WTC11 (cell line): ENCODE data around the gene RNF151. TPM values are rescaled to one million over a fixed set of nuclear protein-coding genes. Genes with fewer than 3 reads are reported as not detected.
A peak's percentile ranks its signal among the peaks of the same experiment; 100 is the strongest.

ENCODE experiments used
- ATAC-seq: fragments of 200-7000 bp; cut with Tn5 transposase; 2 replicates; pipeline ENCODE4 v1.10.0; 2021; ENCODE audit warnings: mild to moderate bottlenecking, moderate library complexity
- CTCF ChIA-PET: fragments of 300-600 bp; sonication (Branson Sonifier 250); formaldehyde crosslinking; loops from one replicate; lab custom pipeline; 2021; ENCODE audit warnings: antibody characterized with exemption; lab: Charles Lee
- POLR2A ChIA-PET: fragments of 350-600 bp; sonication (Branson Sonifier 250); formaldehyde crosslinking; loops from one replicate; lab custom pipeline; 2021; ENCODE audit warnings: antibody characterized with exemption; lab: Charles Lee
- DNase-seq: peaks from one replicate; pipeline ENCODE4 v3.0.0; 2021; ENCODE audit warnings: low spot score
- H3K27ac Mint-ChIP-seq: 2 replicates; pipeline ENCODE4 v1.8.0; 2021; ENCODE audit warnings: mixed read lengths
- H3K27me3 Mint-ChIP-seq: 2 replicates; pipeline ENCODE4 v1.8.0; 2021; ENCODE audit warnings: low read depth, mild to moderate bottlenecking, moderate library complexity, mixed read lengths
- H3K36me3 Mint-ChIP-seq: 2 replicates; pipeline ENCODE4 v1.8.0; 2021; ENCODE audit warnings: mixed read lengths
- H3K4me1 Mint-ChIP-seq: 2 replicates; pipeline ENCODE4 v1.8.0; 2022; ENCODE audit warnings: mixed read lengths
- H3K4me3 Mint-ChIP-seq: 2 replicates; pipeline ENCODE4 v1.8.0; 2021; ENCODE audit warnings: mild to moderate bottlenecking, moderate library complexity, mixed read lengths
- H3K9me3 Mint-ChIP-seq: 2 replicates; pipeline ENCODE4 v1.8.0; 2021; ENCODE audit warnings: mixed read lengths
- ATF1 ChIP-seq: sonication (generic); formaldehyde crosslinking; IDR thresholded peaks from 2 replicates; pipeline ENCODE4 v1.8.1; 2023; ENCODE audit warnings: mild to moderate bottlenecking, moderate library complexity, missing genetic modification reagents
- CREB1 ChIP-seq: sonication (generic); formaldehyde crosslinking; IDR thresholded peaks from 2 replicates; pipeline ENCODE4 v1.8.0; 2023; ENCODE audit warnings: mild to moderate bottlenecking, missing genetic modification reagents
- ELF4 ChIP-seq: sonication (generic); formaldehyde crosslinking; IDR thresholded peaks from 2 replicates; pipeline ENCODE4 v1.8.1; 2022; ENCODE audit warnings: low read depth, mild to moderate bottlenecking, moderate library complexity, missing genetic modification reagents
- ESRRA ChIP-seq: sonication (generic); formaldehyde crosslinking; IDR thresholded peaks from 2 replicates; pipeline ENCODE4 v1.8.1; 2022; ENCODE audit warnings: mild to moderate bottlenecking, missing genetic modification reagents, borderline replicate concordance
- ETV6 ChIP-seq: sonication (generic); formaldehyde crosslinking; IDR thresholded peaks from 2 replicates; pipeline ENCODE4 v1.8.1; 2022; ENCODE audit warnings: mild to moderate bottlenecking, missing genetic modification reagents
- FOXJ3 ChIP-seq: sonication (generic); formaldehyde crosslinking; IDR thresholded peaks from 2 replicates; pipeline ENCODE4 v1.9.0; 2021; ENCODE audit warnings: missing genetic modification reagents, mild to moderate bottlenecking, borderline replicate concordance
- GTF2I ChIP-seq: fragments of 250-450 bp; sonication (Bioruptor Pico); conservative IDR thresholded peaks from 2 replicates; pipeline ENCODE4 v1.4.0; 2021; ENCODE audit warnings: mild to moderate bottlenecking
- IRF2 ChIP-seq: sonication (generic); formaldehyde crosslinking; IDR thresholded peaks from 2 replicates; pipeline ENCODE4 v1.8.0; 2022; ENCODE audit warnings: low read depth, missing genetic modification reagents, borderline replicate concordance
- JUN ChIP-seq: sonication (generic); formaldehyde crosslinking; IDR thresholded peaks from 2 replicates; pipeline ENCODE4 v1.8.0; 2023; ENCODE audit warnings: mild to moderate bottlenecking, missing genetic modification reagents
- NR2C2 ChIP-seq: sonication (generic); formaldehyde crosslinking; IDR thresholded peaks from 2 replicates; pipeline ENCODE4 v1.8.0; 2022; ENCODE audit warnings: mild to moderate bottlenecking, missing genetic modification reagents
- SMAD3 ChIP-seq: sonication (generic); formaldehyde crosslinking; IDR thresholded peaks from 2 replicates; pipeline ENCODE4 v1.8.0; 2022; ENCODE audit warnings: missing genetic modification reagents, mild to moderate bottlenecking, borderline replicate concordance
- SOX15 ChIP-seq: fragments of 250-450 bp; sonication (Bioruptor Pico); IDR thresholded peaks from 2 replicates; pipeline ENCODE4 v1.9.0; 2021; ENCODE audit warnings: mild to moderate bottlenecking
- TEAD4 ChIP-seq: sonication (generic); formaldehyde crosslinking; IDR thresholded peaks from 2 replicates; pipeline ENCODE4 v1.8.0; 2022; ENCODE audit warnings: mild to moderate bottlenecking, missing genetic modification reagents
- ZNF138 ChIP-seq: sonication (generic); formaldehyde crosslinking; conservative IDR thresholded peaks from 2 replicates; pipeline ENCODE4 v1.8.1; 2022; ENCODE audit warnings: mild to moderate bottlenecking, moderate library complexity, missing genetic modification reagents
- ZNF396 ChIP-seq: fragments of 250-450 bp; sonication (Bioruptor Pico); IDR thresholded peaks from 2 replicates; pipeline ENCODE4 v1.8.0; 2021; ENCODE audit warnings: mild to moderate bottlenecking, moderate library complexity, borderline replicate concordance
- ZNF423 ChIP-seq: fragments of 250-450 bp; sonication (Bioruptor Pico); IDR thresholded peaks from 2 replicates; pipeline ENCODE4 v2.1.2; 2022; ENCODE audit warnings: mild to moderate bottlenecking, moderate library complexity
- total RNA-seq: library from RNA; stranded (reverse); gene quantifications from 3 replicates; pipeline ENCODE4 v1.2.3, GENCODE V29; 2021
- TF ChIP-seq, protein P1 (sequence below): sonication (generic); formaldehyde crosslinking; IDR thresholded peaks from 2 replicates; pipeline ENCODE4 v1.8.0; 2022; ENCODE audit warnings: missing genetic modification reagents
- TF ChIP-seq, protein P2 (sequence below): sonication (generic); formaldehyde crosslinking; IDR thresholded peaks from 2 replicates; pipeline ENCODE4 v1.8.0; 2022; ENCODE audit warnings: mild to moderate bottlenecking, missing genetic modification reagents
- TF ChIP-seq, protein P3 (sequence below): fragments of 250-450 bp; sonication (Bioruptor Pico); IDR thresholded peaks from 2 replicates; pipeline ENCODE4 v1.9.0; 2021; ENCODE audit warnings: mild to moderate bottlenecking
- TF ChIP-seq, protein P4 (sequence below): sonication (generic); formaldehyde crosslinking; IDR thresholded peaks from 2 replicates; pipeline ENCODE4 v1.8.1; 2023; ENCODE audit warnings: mild to moderate bottlenecking, missing genetic modification reagents
- TF ChIP-seq, protein P5 (sequence below): sonication (generic); formaldehyde crosslinking; IDR thresholded peaks from 2 replicates; pipeline ENCODE4 v1.8.0; 2023; ENCODE audit warnings: missing genetic modification reagents
- TF ChIP-seq, protein P6 (sequence below): sonication (generic); formaldehyde crosslinking; IDR thresholded peaks from 2 replicates; pipeline ENCODE4 v1.8.0; 2022; ENCODE audit warnings: mild to moderate bottlenecking, missing genetic modification reagents
- TF ChIP-seq, protein P7 (sequence below): sonication (generic); formaldehyde crosslinking; conservative IDR thresholded peaks from 2 replicates; pipeline ENCODE4 v1.8.1; 2022; ENCODE audit warnings: mild to moderate bottlenecking, missing genetic modification reagents
- TF ChIP-seq, protein P8 (sequence below): fragments of 250-450 bp; sonication (Bioruptor Pico); IDR thresholded peaks from 2 replicates; pipeline ENCODE4 v1.9.0; 2021; ENCODE audit warnings: moderate library complexity, mild to moderate bottlenecking, inconsistent platforms, borderline replicate concordance

The RNF151 gene
- total RNA-seq, 1 experiment from 2014 or later = 0.31 TPM

DNA sequence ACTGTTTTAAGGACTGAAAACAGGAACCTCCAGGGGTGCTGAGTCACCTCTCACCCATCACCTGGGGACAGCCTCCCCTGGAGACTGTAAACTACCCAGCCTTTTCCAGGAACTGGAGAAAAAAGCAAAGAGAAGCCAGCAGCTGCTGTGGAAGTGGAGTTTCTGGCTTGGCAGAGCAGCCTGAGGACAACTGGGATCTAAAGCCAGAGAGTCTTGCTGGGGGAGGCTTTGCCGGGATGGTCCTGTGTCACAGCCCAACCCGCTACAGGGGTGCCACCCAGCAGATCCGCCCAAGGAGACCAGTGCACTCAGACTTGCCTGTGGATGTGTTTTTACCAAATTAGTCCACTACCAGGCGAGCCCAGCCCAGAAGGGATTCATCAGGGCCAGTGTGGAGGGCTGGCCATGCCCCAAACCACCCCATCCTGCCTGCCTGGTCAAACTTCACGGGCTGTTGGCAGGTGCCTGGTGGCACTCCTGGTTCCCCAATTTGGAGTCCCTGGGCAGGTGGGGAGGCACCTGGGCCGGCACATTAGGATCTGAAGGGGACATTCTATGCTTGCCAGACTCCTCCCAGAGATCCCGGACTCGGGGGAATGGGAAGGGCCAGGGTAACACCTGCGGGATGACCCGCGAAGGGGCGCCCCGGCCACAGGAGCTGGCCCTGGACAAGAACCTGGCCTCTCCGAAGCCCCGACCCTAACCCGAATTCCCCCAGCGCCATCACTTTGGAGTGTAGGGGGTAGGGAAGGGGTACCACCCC is 24.4 kb upstream of the RNF151 start:
- Mint-ChIP-seq H3K4me1 (peaks cover 22% of the 10 kb centered on the region), H3K4me3 (peak overlapping the region; percentile 87), H3K27me3 (peaks cover 15% of the 10 kb centered on the region), H3K36me3 (peaks cover 12% of the 10 kb centered on the region), H3K27ac (no peak overlapping the region), H3K9me3 (no peaks in the 10 kb centered on the region)
- ChIA-PET CTCF (interaction anchor here (0.8 to 4.4 kb wide), 26 partner anchors 10 to 160 kb away, joined by 3 to 29 read pairs (median 4); partner anchors contain the start of genes NOXO1, NUBP2, RPS2 and SPSB3), POLR2A (interaction anchor here (0.5 to 1.7 kb wide), 4 partner anchors 13 to 71 kb away, joined by 3 to 19 read pairs (median 7); partner anchors contain the start of genes RPL3L and RPS2)
- ATAC-seq (no peak), DNase-seq (no peak)
- no peak for TF ChIP-seq CREB1 (CRISPR knock-in tag)
- TF ChIP-seq TEAD4 (CRISPR knock-in tag) = no peak
- TF ChIP-seq ZNF138 (CRISPR knock-in tag) = no peak
- TF ChIP-seq, protein P1, sequence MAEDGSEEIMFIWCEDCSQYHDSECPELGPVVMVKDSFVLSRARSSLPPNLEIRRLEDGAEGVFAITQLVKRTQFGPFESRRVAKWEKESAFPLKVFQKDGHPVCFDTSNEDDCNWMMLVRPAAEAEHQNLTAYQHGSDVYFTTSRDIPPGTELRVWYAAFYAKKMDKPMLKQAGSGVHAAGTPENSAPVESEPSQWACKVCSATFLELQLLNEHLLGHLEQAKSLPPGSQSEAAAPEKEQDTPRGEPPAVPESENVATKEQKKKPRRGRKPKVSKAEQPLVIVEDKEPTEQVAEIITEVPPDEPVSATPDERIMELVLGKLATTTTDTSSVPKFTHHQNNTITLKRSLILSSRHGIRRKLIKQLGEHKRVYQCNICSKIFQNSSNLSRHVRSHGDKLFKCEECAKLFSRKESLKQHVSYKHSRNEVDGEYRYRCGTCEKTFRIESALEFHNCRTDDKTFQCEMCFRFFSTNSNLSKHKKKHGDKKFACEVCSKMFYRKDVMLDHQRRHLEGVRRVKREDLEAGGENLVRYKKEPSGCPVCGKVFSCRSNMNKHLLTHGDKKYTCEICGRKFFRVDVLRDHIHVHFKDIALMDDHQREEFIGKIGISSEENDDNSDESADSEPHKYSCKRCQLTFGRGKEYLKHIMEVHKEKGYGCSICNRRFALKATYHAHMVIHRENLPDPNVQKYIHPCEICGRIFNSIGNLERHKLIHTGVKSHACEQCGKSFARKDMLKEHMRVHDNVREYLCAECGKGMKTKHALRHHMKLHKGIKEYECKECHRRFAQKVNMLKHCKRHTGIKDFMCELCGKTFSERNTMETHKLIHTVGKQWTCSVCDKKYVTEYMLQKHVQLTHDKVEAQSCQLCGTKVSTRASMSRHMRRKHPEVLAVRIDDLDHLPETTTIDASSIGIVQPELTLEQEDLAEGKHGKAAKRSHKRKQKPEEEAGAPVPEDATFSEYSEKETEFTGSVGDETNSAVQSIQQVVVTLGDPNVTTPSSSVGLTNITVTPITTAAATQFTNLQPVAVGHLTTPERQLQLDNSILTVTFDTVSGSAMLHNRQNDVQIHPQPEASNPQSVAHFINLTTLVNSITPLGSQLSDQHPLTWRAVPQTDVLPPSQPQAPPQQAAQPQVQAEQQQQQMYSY = no peak
- no peak for TF ChIP-seq ESRRA
- TF ChIP-seq ATF1 = no peak
- no peak for TF ChIP-seq IRF2 (CRISPR knock-in tag)
- TF ChIP-seq, protein P2, sequence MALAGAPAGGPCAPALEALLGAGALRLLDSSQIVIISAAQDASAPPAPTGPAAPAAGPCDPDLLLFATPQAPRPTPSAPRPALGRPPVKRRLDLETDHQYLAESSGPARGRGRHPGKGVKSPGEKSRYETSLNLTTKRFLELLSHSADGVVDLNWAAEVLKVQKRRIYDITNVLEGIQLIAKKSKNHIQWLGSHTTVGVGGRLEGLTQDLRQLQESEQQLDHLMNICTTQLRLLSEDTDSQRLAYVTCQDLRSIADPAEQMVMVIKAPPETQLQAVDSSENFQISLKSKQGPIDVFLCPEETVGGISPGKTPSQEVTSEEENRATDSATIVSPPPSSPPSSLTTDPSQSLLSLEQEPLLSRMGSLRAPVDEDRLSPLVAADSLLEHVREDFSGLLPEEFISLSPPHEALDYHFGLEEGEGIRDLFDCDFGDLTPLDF (CRISPR knock-in tag) = no peak
- TF ChIP-seq ZNF423 (CRISPR knock-in tag) = no peak
- TF ChIP-seq, protein P3, sequence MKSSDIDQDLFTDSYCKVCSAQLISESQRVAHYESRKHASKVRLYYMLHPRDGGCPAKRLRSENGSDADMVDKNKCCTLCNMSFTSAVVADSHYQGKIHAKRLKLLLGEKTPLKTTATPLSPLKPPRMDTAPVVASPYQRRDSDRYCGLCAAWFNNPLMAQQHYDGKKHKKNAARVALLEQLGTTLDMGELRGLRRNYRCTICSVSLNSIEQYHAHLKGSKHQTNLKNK (CRISPR knock-in tag) = no peak
- TF ChIP-seq, protein P4, sequence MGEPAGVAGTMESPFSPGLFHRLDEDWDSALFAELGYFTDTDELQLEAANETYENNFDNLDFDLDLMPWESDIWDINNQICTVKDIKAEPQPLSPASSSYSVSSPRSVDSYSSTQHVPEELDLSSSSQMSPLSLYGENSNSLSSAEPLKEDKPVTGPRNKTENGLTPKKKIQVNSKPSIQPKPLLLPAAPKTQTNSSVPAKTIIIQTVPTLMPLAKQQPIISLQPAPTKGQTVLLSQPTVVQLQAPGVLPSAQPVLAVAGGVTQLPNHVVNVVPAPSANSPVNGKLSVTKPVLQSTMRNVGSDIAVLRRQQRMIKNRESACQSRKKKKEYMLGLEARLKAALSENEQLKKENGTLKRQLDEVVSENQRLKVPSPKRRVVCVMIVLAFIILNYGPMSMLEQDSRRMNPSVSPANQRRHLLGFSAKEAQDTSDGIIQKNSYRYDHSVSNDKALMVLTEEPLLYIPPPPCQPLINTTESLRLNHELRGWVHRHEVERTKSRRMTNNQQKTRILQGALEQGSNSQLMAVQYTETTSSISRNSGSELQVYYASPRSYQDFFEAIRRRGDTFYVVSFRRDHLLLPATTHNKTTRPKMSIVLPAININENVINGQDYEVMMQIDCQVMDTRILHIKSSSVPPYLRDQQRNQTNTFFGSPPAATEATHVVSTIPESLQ = no peak
- TF ChIP-seq JUN = no peak
- TF ChIP-seq ZNF396 (CRISPR knock-in tag) = no peak
- TF ChIP-seq, protein P5, sequence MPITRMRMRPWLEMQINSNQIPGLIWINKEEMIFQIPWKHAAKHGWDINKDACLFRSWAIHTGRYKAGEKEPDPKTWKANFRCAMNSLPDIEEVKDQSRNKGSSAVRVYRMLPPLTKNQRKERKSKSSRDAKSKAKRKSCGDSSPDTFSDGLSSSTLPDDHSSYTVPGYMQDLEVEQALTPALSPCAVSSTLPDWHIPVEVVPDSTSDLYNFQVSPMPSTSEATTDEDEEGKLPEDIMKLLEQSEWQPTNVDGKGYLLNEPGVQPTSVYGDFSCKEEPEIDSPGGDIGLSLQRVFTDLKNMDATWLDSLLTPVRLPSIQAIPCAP (CRISPR knock-in tag) = no peak

DNA sequence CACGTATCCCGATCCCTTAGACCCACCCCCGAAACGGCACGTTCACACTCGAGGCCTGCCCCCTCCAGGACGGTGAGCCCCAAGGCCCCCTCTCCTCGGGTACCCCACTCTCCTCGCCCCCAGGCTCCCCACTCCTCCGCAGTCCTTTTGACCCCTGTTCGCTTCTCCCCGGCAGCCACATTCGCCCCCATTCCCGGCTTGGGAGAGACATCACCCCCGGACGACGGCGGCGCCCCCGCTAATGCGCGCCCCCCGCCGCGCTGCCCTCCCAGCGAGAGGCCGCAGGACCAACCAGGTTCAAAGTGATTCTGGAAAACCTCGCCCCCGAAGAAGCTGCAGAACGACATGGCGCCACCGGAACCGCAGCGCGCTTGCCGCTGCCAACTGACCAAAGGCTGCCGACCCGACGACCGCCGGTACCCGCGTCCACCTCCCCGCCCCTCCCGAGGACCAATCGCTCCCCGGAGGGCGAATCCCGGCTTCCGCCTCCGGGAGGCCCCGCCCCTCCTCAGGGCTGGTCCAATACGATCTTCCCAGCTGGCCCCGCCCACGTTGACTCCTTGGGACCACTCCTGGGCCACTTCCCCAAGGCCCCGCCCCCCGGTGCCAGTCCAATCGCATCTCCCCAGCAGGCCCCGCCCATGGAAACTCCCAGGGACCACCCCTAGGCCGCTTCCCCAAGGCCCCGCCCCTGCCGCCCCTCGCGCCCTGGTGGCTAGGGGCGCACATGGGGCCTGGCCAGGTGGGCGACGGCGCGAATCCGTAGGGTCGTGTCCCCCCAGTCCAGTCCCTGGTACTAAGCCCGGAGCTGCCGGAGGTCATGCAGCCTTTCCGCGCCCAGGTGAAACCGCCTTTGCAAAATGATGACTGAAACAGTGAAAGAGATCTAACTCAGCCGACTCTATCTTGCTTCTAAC is 23.6 kb upstream of the RNF151 start, which contains the start of gene MSRB1:
Gene MSRB1, minus strand, starts transcription at position 390 of the 917 bp plus-strand sequence. Its CDS starts 43 bp downstream, at position 347.
- peak within 1 kb of the TSS; percentile 60 for H3K27ac Mint-ChIP-seq
- H3K36me3 Mint-ChIP-seq = peaks cover 9% of the 10 kb centered on the region
- DNase-seq (peak; percentile 100), ATAC-seq (peak; percentile 97)
- no peaks in the 10 kb centered on the region for H3K9me3 Mint-ChIP-seq
- CTCF ChIA-PET = interaction anchor here (0.5 to 4.4 kb wide), 10 partner anchors 9 to 237 kb away, joined by 3 to 29 read pairs (median 4); partner anchors contain the start of gene MAPK8IP3
- peaks cover 22% of the 10 kb centered on the region for H3K4me1 Mint-ChIP-seq
- peak within 1 kb of the TSS; percentile 87 for H3K4me3 Mint-ChIP-seq
- peaks cover 16% of the 10 kb centered on the region for H3K27me3 Mint-ChIP-seq
- POLR2A ChIA-PET = interaction anchor here (0.6 to 1.7 kb wide), 6 partner anchors 16 to 48 kb away, joined by 3 to 7 read pairs (median 4); partner anchors contain the start of genes NDUFB10 and RPS2
- TF ChIP-seq, protein P6, sequence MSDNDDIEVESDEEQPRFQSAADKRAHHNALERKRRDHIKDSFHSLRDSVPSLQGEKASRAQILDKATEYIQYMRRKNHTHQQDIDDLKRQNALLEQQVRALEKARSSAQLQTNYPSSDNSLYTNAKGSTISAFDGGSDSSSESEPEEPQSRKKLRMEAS (CRISPR knock-in tag) = peak; percentile 98
- no peak; the same call in 1 of the 2 replicates for TF ChIP-seq NR2C2
- TF ChIP-seq, protein P7, sequence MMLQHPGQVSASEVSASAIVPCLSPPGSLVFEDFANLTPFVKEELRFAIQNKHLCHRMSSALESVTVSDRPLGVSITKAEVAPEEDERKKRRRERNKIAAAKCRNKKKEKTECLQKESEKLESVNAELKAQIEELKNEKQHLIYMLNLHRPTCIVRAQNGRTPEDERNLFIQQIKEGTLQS (CRISPR knock-in tag) = no peak
- peak; percentile 0; the same call in 1 of the 2 replicates for TF ChIP-seq ELF4 (CRISPR knock-in tag)
- no peak for TF ChIP-seq SOX15 (CRISPR knock-in tag)
- no peak for TF ChIP-seq GTF2I (CRISPR knock-in tag)
- no peak for TF ChIP-seq FOXJ3
- TF ChIP-seq, protein P8, sequence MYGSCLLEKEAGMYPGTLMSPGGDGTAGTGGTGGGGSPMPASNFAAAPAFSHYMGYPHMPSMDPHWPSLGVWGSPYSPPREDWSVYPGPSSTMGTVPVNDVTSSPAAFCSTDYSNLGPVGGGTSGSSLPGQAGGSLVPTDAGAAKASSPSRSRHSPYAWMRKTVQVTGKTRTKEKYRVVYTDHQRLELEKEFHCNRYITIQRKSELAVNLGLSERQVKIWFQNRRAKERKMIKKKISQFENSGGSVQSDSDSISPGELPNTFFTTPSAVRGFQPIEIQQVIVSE (CRISPR knock-in tag) = no peak
- TF ChIP-seq ETV6 = no peak; the same call in 1 of the 2 replicates
- peak; percentile 75; the same call in 1 of the 2 replicates for TF ChIP-seq SMAD3 (CRISPR knock-in tag)
